HG02884 (cell line): Measurements from ENCODE around the gene APP.
"Not testable (repeated sequence)": the region's sequence is repeated elsewhere in the genome, so short reads cannot be mapped to it uniquely, and the experiment has no call there.

Experiments
- ATAC-seq: cut with Tn5 transposase; IDR thresholded peaks from one replicate; pipeline ENCODE4 v1.9.1; 2021; ENCODE audit warnings: mild to moderate bottlenecking, moderate library complexity; ENCODE audit not compliant: unreplicated experiment

Gene APP

DNA sequence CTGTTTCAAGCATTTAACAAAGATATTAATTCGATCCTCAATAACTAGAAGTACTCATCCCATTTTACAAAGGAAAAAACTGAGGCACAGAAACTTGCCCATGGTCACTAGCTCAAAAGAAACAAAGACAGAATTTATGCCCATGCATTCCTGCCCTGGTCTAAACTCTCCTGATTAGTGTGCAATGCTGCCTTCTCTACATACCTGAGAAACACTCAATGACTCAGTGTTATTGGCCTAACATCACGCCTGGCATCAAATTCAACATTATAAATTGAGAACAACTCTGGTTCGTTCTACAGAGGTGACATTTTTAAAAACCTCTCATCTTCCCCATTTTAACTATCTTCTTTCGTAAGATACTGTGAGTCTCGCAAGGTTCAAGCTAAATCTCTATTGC, 5.2 kb downstream of the APP start:
- ATAC-seq, result no peak

DNA sequence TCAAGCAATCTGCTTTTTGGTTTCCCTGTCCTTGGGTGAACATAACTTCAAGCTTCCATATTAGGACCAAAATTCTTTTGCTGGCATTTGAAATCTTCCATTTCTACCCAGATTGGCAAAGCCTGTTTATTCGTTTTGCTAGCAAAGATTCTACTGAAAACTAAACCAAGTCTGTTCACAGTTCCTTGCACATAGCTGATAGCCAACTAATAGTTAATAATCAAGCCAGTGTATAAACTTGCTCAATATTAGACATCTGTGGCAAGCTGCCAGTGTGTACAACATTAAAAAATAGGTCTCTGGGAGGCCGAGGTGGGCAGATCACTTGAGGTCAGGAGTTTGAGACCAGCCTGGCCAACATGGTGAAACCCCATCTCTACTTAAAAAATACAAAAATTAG, 6.3 kb downstream of the APP start:
- ATAC-seq, result no peak

DNA sequence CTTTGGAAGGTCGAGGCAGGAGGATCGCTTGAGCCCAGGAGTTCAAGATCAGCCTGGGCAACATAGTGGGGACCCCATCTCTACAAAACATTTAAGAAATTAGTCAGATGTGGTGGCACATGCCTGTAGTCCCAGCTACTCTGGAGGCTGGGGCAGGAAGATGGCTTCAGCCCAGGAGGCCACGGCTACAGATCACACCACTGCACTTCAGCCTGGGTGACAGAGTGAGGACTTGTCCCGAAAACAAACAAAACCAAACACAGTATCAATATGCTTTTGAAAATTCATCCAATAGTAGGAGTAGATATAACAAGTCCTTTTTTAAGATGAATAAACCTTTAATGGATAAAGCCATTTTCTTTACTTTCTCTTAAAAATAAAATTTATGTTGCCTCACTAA, 8.5 kb downstream of the APP start:
- no peak for ATAC-seq

DNA sequence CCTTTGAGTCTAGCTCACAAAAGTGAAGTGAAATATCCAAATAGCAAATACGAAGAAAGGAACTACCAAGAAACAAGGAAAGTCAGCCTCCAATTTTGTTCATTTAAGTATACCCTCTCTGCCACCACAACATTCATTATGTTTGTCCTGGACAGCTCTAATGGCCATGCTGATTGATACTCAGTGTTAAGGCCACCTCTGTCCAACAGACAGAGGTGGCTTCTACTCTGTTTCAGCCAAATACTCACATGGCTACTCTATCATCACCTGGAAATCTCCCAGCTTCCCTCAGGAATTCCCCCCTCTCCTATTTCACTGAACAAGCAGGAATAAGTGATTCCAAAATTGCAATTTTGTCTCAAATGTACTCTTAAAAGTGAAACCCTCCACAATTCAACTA, 10.7 kb downstream of the APP start:
- no peak for ATAC-seq

DNA sequence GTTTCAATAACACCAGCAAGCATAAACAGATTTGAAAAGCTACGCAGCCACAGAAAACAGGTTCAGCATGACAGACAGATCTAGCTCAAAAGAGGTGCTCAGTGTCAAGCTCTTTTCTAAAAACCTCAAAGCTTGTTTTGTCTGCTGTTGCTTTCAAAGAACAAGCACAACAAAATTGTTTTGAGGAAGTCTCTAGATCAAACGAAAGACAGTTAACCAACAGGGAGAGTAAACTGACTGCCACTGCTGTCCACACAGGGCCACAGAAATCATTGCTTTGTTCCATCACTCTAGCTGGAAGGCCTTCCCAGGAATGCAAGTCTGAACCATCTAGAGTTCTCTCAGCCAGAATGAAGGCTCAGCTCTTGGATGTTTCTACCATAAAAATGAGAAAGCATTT, 12.8 kb downstream of the APP start:
- no peak for ATAC-seq

DNA sequence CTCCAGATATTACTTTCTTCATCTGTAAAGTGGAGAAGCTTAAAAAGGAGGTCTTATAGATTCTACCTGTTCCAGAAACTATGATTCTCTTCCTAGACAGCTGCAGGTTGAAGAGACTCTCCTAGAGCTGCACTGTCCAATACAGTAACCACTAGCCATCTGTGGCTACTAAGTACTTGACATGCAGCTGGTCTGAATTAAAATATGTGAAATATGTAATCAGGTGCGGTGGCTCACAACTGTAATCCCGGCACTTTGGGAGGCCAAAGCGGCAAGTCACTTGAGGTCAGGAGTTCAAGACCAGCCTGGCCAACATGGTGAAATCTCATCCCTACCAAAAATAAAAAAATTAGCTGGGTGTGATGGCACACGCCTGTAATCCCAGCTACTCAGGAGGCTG, 15.8 kb downstream of the APP start:
- no peak for ATAC-seq

DNA sequence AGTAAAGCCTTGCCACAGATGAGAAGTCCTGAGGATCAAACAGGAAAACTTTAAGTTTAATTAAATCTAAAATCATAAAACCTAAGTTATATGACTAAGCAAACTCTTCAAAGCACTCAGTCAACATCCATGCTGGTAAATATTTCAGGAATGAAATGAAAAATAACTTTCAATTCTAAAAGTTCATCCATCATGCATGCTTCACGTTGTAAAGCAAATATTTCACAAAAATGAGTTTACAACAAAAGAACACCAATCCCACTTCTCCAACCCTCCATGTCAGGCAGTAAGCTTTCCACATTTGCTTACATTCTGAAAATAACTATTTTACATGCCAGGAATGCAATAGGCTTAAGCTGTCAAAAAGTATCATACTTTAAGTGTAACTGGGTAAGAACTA, 16.8 kb downstream of the APP start:
- ATAC-seq, result no peak

DNA sequence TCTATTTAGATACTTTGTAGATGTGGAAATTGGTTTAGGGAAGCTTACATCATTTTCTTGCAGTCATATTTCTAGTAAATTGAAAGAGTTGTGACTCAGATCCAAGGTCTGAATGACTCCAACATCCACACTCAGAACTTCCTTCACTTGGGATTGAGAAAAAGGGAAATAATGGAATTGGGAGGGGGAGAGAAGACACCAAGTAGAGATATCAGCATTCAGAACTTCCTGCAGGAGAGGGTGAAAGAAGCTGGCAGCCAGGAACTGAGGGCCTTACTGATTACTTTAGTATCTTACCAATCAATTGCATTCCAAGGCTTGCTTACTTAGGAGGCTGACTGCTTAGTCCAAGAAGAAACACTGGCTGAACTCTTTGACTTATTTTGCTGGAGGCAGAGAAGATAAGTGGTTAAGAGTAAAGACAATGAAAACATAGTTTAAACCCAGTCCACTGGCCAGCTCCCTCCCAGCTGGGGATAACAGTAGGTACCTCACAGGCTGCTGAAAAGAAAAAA, 21.7 kb downstream of the APP start:
- no peak for ATAC-seq

DNA sequence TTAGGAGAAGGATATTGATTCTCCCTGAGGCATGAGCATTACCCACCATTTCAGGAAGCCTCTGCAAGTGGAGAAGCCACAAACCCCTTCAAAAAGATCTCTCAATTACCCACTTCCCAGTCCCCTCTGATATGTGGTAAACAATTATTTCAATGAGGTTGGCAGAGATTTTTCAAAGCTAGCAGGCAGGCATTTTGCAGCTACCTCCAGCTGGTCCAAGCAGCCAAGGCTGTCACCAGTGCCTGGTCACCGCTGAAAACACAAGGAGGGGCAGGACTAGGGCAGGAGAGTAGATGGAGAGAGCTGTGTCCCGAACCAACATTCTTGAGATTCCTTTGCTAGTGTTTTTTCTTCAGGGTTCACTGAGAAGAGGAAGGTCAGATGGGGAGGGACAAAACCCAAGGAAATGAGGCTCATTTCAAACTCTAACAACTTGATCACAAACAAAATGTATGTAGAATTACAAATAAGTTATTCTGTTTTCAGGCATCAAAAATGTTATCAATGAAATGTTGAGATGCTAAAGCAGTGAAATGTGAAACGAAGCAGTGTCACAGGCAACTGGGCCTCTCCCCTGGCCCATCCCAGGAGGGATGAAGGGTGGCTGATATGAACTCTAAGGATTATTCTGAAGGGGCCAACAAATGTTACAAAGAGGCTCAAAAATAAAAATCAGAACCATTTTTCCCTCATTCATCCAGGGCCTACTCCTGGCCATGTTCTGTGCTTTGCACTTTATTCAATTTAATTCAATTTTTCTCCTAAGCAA, 22.3 kb downstream of the APP start:
- no peak for ATAC-seq

DNA sequence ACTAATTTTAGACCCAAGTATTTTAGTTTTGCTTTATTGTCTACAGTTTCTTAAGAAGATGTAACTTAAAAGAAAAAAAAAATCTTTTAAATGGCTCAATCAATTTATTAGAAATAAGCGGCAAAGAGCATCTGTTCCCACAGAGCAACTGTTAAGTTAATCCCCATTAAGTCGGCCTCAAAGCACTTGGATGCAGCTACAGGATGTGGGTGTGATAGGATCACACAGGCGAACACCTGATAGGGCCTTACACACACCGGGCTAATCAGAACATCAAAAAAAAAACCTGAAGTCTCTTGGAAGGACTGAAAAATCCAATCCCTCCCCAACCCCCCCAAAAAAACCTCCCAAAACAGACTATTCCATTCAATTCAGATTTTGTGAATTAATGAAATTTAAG, 23.0 kb downstream of the APP start:
- ATAC-seq, result no peak

DNA sequence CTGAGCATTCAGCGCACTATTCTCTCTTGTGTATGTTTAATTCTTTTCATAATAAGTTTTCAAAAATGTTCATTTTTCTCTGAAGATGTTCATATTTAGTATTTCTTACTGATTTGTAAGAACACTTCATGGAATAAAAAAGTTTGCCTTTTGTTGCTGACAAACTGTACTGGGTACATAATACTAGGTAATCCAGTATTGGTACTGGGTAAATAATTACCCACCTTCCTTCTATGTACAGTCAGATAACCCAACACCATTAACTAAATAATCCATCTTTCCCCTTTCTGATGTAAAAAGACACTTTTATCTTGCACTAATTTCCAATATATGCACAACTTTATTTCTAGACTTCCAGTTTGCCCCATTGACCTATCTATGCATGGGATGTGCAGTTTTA, 23.9 kb downstream of the APP start:
- ATAC-seq, result no peak

DNA sequence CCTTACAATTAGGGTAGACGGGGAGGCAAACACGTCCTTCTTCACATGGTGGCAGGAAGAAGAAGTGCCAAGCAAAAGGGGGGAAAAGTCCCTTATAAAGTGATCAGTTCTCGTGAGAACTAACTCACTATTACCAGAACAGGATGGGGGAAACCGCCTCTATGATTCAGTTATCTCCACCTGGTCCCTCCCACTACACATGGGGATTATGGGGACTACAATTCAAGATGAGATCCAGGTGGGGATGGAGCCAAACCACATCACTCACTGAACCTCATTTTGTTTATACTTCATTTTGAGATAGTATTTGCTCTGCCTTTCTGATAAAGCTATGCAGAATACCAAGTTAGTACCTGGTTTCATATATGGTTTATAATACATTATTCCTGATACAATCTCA, 26.5 kb downstream of the APP start:
- no peak for ATAC-seq

DNA sequence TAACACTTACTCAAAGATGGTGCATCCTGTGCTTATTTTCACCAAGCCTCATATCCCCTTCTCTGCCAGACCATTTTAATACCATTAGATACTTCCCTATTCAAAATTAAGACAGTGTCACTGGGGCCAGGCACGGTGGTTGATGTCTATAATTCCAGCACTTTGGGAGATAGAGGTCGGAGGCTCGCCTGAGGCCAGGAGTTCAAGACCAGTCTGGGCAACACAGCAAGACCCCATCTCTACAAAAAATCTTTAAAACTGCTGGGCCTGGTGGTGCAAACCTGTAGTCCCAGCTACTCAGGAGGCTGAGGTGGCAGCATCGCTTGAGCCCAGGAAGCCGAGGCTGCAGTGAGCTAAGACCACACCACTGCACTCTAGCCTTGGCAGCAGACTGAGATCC, 28.2 kb downstream of the APP start:
- ATAC-seq, result no peak

DNA sequence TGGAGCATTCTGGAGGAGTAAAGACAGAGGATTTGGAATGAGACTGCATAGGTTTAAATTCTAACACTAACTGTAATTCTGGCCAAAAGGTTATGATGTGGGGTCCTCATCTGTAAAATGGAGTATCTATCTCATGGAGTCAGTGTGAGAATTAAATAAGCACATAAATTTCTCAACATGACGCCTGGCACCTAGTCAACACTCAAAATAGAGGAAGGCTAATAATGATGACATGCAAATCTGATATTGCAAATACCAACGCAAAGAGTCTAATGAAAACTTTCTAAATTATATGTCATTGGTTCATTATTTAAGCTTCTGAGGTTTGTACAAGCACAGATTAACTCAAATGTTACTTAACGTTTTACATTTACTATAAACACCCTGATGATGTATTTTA, 29.6 kb downstream of the APP start:
- ATAC-seq, result no peak

DNA sequence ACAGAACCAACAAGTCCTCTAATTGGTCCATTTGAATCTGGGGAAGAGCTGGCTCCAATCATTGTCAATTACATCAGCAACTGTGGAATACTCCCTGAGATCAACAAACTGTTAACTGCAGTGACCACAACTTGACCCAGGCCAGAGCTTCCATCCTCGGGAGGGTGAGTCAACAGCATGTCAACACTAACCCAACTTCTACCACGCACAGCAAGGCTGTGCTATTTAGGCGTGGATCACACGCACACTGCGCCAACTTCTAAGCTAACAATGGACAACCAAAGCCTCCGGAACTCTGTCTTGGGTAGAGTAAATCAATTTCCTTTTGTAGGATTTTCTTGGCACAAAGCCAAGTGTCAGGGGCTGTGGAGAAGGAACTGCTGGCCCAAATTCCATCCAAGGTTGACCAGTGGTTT, 30.4 kb downstream of the APP start:
- ATAC-seq, result no peak

DNA sequence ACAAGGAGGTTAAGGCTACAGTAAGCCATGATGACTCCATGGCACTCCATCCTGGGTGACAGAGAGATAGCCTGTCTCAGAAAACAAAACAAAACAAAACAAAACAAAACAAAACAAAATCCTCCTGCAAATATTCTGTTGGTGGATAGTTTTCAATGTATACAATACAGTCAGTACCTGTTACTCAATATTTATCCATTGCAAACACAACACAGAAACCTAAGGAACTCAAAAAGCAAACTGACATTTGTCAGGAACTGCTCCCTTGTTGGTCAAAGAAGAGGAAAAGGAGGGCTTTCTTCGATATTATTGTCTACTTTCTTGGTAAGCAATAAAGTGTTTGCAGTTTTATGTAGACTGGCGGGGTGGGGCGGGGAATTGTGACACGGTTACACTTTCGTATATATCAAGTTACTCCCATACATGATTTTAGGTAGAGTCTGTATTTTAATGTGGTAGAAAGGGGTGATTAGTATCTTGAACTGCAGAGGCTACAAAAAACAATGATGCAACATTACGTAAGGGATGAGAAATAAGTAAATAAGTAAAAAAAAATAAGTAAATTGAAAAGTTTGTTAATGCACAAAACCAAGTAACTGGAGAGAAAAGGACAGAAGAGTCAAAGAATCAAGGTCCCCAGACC, 31.8 kb downstream of the APP start:
- no peak for ATAC-seq

DNA sequence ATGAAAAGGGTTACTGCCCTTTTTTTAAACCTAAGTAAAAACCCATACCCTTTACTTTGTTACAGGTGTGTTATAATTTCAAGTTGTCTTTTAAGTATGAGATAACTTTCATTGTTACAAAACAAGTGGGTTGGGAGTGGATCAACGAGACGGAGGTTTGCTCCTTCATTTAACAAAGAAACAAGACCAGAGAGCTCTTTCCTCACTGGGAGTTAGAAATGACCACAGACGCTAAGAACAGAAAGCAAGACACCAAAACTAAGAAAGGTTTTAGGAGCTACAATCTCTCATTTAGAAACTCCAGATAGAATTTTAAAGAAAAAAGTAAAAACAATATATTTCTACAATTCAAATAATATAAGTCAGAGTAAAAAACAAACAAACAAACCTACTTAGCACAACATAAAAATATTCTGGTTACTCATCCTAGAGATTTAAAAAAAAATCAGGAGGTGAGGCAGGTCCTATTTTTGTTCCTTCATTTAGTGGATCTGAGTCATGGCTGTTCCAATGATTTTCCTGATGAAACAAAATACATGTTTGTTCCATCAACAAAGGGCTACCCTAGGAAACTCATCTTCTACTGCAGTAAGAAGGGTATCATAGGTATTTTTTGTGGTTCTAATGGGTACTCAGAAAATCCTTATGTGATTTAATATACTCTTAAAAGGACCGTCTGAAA, 33.0 kb downstream of the APP start:
- ATAC-seq, result no peak

DNA sequence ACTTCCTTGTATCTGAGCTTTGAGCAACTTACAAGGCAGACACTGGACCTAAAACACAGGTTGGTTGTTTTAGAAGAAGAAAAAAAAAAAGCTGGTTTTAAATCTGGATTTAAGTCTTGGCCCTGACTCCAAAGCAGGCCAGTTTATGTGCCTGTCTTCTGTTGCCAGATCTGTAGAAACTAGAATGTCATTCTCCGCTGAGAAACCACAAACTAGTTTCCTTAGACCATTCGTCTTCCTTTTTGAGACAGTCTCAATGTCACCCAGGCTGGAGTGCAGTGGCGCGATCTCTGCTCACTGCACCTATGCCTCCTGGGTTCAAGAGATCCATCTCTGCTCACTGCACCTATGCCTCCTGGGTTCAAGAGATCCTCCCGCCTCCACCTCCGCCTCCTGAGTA, 33.9 kb downstream of the APP start:
- ATAC-seq, result peak; percentile 97

DNA sequence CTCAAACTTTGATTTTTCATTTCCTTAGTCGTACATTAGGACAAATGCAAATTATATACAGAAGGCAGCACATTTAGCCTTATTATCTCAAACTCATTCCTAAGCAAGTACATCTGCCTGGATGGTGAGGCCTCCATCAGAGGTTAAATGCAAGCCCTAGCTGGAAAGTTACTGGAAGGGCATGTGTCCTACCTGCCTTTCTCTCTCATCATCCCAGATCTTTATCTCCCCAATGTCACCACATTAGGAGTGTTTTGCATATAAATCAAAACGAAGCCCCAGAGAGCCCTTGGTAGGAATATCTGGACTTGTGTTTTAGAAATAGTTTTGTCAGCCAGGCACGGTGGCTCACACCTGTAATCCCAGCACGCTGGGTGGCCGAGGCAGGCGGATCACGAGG, 35.0 kb downstream of the APP start:
- ATAC-seq, result no peak

DNA sequence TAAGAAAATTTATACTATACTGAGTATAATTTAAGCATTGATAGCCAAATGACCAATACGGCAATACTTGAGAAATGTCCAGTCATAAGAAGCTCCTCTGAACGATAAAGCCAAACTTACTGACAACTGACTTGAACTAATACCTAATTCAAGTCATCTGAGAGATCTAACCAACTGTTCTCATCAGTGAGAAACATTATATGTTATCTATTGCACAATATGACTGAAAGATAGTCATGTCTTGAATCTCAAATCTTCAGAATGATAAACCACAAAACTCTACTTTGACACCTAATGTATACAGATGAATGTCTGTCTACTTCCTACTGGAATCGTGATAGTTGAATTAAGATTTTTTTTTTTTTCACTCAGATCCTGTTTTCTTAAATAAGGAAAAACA, 39.0 kb downstream of the APP start:
- no peak for ATAC-seq

DNA sequence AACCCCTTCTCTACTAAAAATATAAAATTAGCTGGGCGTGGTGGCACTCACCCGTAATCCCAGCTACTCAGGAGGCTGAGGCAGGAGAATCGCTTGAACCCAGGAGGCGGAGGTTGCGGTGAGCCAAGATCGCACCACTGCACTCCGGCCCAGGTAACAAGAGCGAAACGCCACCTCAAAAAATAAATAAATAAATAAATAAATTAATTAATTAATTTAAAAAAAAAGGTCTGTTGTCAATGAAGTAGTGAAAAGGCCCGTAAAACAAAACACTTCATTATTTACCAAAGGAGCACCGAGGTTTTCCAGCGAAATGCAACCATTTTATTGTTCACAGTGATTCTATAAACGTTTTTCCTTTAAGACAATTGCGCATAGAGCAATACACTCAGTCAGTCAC, 39.5 kb downstream of the APP start:
- not testable (repeated sequence) for ATAC-seq

DNA sequence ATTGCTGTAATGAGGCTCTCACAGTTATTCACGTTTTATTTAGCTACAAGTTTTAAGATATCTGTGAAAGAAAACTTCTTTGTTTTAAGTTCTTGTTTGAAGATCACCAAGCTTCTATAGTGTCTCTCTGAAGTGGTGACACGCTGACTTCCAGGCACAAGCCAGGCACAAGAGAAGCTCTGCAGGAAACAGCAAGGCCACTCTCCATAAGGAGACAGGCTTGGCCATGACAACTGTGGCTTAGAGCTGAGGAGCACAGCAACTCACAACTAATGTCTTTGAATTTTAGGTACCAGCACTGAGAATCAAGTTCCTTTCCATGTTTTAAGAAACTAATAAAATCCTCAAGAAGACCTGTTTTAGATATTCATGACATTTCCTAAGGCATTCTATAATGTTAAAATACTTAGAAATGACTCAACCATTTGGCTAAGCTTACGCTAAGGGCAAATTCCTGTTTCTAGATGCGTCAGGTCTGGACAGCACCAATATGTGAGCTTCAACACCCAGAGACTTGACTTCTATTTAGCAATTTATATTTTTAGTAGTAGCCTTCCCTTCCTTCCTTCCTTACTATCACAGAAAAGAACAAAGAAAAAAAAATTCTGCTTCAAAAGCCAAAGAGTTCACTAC, 40.2 kb downstream of the APP start:
- ATAC-seq, result no peak
